GM12801 (cell line): ENCODE measurements around the gene NEU2.

ENCODE experiments used
- TF ChIP-seq, protein P1 (sequence below): IDR thresholded peaks from one replicate; pipeline ENCODE4 v1.5.1; 2011; ENCODE audit warnings: control low read depth; ENCODE audit not compliant: insufficient read length; ENCODE audit errors: extremely low read depth

Gene NEU2

GRCh38 chr2:233005096-233005495 lies 27.4 kb upstream of the NEU2 start:
- TF ChIP-seq, protein P1, sequence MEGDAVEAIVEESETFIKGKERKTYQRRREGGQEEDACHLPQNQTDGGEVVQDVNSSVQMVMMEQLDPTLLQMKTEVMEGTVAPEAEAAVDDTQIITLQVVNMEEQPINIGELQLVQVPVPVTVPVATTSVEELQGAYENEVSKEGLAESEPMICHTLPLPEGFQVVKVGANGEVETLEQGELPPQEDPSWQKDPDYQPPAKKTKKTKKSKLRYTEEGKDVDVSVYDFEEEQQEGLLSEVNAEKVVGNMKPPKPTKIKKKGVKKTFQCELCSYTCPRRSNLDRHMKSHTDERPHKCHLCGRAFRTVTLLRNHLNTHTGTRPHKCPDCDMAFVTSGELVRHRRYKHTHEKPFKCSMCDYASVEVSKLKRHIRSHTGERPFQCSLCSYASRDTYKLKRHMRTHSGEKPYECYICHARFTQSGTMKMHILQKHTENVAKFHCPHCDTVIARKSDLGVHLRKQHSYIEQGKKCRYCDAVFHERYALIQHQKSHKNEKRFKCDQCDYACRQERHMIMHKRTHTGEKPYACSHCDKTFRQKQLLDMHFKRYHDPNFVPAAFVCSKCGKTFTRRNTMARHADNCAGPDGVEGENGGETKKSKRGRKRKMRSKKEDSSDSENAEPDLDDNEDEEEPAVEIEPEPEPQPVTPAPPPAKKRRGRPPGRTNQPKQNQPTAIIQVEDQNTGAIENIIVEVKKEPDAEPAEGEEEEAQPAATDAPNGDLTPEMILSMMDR: no peak

DNA sequence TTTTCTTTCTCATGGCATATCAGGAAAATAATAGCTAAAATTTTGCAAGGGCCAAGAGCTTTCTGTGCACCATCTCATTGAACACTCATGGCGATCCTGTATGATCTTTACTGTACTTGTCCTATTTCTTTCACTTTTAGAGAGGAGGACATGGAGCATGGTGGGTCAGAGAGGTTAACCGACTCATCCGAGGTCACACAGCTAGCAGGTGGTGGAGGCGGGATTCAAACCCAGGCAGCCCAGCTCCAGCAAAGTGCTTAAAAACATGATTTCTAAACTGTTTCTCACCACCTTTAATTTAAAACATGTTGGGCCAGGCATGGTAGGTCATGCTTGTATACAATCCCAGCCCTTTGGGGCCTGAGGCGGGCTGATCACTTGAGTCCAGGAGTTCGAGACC lies 25.8 kb upstream of the NEU2 start:
- TF ChIP-seq, protein P1: no peak

GRCh38 chr2:233007270-233007669 lies 25.2 kb upstream of the NEU2 start:
- TF ChIP-seq, protein P1: no peak

DNA sequence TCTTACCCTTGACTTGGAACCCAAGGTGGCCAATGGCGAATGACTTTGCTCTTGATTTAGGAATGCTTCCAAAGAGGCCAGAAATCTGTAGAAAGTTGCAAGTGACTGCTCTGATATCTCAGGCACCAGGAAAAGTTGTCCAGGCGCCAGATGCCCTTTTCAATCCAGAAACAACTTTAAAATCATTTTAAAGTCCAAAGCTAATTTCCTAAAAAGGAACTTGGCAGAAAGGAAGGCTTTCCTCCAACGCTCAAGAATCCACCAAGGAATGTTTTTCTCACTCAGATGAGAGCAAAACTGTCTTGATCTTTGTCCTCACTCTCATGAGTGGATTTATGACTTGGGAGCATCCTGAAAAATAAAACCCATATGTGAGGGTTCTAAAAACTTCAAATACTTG lies 24.7 kb upstream of the NEU2 start:
- TF ChIP-seq, protein P1: no peak

GRCh38 chr2:233009661-233010060 lies 22.8 kb upstream of the NEU2 start:
- TF ChIP-seq, protein P1: no peak

GRCh38 chr2:233010569-233011267 lies 21.8 kb upstream of the NEU2 start:
- TF ChIP-seq, protein P1: no peak

DNA sequence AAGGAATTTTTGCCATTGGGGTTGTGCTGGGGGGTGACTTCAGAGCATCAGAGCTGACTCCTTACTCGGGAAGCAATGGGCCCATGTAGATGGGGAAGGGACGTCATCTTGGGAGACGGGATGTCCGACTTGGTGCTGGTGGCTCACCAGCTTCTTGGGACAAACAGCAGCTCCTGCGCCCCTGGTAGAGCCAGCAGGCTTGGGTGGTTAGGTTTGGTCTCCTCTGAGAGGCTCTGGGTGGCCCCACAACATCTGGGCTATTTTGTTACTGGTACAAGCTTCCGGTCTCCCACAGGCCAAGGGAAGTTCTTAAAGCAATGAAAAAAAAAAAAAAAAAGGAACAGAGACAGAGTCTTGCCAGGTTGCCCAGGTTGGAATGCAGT lies 21.2 kb upstream of the NEU2 start:
- TF ChIP-seq, protein P1: no peak
